ENCODE data around the gene NME8.

The NME8 gene

GRCh38 chr7:37901236-37901827, 52.9 kb downstream of the NME8 start:
- DNase-seq (ENCODE audit: low spot score) = no peak

GRCh38 chr7:37901890-37902524, 53.6 kb downstream of the NME8 start:
- peak; percentile 6 for DNase-seq (ENCODE audit: low spot score)

GRCh38 chr7:37908221-37908788, 59.9 kb downstream of the NME8 start:
- peak; percentile 27 for DNase-seq (ENCODE audit: low spot score)

- DNase-seq (ENCODE audit: low spot score) = no peak
Measured at GRCh38 chr7:37912756-37913155, 64.4 kb downstream of the NME8 start.

DNA sequence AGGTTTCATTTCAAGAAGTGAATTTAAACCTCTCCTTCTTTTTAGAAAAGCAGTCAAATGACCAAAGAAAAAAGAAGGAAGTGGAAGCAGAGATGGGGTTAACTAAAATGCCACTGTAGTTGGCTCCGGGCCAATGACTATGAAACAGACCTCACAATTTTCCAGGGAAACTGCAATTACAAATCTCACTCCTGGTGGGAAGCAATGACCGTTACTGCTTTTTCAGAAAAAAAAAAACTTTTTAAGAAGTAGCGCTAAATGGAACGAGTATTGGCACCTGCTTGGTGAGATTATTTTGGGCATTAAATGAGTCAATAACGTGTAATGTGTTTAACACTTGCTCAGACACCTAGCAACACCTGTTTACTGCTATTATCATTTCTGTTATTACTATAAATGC, 67.0 kb downstream of the NME8 start:
- no peak for DNase-seq (ENCODE audit: low spot score)

GRCh38 chr7:37916017-37916672, 67.7 kb downstream of the NME8 start:
- DNase-seq (ENCODE audit: low spot score) = no peak

DNA sequence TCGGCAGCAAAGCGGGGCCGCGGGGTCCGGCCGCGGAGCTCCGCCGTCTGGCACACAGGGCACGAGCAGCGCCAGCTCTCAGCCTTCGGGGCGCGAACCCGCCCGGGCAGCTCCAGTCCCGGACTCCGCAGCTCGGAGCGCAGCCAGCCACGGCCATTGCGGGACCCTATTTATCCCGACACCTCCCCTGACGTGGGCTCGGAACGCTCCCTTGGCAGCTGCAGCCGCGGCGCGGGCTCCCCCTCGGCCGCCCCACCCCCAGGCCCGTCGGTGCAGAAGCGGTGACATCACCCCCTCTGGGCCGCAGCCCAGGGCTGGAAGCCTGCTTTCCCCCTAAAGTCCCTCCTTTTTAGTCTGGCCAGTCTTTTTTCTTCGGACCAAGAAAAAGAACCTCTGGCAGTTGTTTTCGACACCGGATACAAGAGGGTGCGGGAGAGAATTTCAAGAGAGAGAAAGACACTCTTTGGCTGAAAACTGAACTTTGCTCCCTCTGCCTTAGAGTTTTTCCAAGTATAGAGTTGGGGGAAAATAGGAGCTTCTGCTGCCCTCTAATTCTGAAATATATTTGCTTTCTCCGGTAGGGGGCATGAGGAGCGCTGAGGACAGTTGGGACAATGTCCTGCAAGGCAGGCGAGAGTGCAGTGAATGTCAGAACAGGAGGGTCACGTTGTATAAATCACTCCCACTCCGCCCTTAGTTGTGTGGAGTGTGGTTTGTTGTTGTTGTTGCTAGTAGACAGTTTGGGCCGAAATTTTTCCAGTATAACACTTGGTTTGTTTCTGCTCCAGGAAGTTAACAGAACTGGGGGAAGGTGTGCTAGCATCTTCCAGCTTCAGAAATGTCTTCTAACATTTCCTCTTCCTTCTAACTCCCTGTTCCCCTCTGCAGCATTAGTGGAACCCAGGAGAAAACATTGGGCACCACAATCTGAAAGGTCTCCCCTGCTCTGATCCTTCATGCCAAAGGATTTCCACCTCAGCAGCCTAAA, 68.6 kb downstream of the NME8 start, which contains the start of gene SFRP4:
Gene SFRP4 (minus strand): TSS at position 145 of the 988 bp plus-strand sequence. CDS start 280 bp downstream, outside the sequence.
- peak; percentile 39 for DNase-seq (ENCODE audit: low spot score)

GRCh38 chr7:37918526-37918925, 70.1 kb downstream of the NME8 start:
- no peak for DNase-seq (ENCODE audit: low spot score)

- DNase-seq (ENCODE audit: low spot score) = peak; percentile 37
Measured at GRCh38 chr7:37920305-37920848, 72.0 kb downstream of the NME8 start, which contains the start of gene EPDR1. Gene EPDR1, plus strand, starts transcription at chr7:37920640. Its CDS starts 300 bp downstream, at chr7:37920940.

- DNase-seq (ENCODE audit: low spot score) = peak; percentile 15
Measured at GRCh38 chr7:37920849-37921805, 72.7 kb downstream of the NME8 start.

GRCh38 chr7:37921876-37922275, 73.5 kb downstream of the NME8 start:
- no peak for DNase-seq (ENCODE audit: low spot score)

GRCh38 chr7:37923996-37924395, 75.6 kb downstream of the NME8 start:
- no peak for DNase-seq (ENCODE audit: low spot score)

DNA sequence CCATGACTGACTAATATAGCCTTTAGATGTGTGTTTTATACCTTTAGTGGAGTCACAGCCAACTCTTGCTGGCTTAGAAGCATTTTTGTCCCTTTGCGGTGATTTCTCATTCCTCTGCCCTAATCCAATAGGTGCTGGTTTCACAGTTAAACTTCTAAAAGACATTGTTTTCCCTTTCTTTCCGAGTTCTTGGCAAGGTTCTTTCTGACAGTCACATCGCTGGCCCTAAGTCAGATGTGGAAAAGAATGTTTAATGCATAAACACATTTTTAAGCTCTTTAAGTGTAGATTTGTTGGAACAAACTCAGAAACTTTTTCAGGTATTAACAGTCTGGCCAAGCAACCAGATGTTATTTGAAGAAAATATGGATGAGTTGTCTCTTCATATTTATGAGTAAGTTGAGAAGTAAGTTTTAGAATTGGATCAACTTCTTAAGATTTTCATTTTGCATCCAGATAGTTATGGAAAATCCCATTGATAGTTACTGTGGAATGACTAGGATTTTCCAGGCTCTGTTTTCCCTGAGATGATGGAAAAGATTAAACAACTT, 76.2 kb downstream of the NME8 start:
- no peak for DNase-seq (ENCODE audit: low spot score)

DNA sequence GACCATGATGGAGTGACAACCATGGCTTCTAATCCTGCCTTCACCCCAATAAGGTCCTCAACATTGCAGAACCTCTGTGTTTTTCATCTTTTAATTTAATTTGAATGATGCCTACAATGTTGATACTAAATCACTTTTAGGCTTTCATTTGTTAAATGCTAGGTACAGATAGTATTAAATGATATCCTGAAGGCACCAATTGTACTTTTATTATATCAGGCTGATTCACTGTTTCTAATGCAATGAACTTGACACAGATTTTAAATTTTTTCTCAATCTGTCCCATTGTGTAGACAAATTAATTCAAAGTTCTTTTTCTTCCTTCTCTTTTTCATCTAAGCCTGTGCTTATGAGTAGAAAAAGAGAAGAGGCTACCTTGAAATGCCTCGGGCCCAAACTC, 77.2 kb downstream of the NME8 start:
- no peak for DNase-seq (ENCODE audit: low spot score)

GRCh38 chr7:37927773-37928444, 79.5 kb downstream of the NME8 start:
- DNase-seq (ENCODE audit: low spot score) = no peak

DNA sequence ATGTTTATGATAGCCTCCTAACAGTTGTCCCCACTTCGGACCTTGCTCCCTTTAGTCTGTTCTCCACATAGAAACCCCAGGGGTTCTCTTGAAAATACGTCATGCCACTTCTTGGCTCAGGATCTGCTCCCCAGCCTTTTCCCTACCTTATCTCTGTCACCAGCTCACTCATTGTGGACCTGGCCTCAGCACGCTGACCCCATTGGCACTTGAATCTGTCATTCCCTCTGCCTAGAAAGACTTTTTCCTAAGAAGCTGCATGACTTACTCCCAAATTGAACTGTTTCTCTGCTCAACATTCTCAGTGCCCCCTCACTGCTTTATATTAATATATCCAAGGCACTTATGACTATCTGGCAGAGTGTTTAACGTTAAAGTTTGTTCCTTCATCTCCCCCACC, 80.5 kb downstream of the NME8 start:
- DNase-seq (ENCODE audit: low spot score) = no peak

DNA sequence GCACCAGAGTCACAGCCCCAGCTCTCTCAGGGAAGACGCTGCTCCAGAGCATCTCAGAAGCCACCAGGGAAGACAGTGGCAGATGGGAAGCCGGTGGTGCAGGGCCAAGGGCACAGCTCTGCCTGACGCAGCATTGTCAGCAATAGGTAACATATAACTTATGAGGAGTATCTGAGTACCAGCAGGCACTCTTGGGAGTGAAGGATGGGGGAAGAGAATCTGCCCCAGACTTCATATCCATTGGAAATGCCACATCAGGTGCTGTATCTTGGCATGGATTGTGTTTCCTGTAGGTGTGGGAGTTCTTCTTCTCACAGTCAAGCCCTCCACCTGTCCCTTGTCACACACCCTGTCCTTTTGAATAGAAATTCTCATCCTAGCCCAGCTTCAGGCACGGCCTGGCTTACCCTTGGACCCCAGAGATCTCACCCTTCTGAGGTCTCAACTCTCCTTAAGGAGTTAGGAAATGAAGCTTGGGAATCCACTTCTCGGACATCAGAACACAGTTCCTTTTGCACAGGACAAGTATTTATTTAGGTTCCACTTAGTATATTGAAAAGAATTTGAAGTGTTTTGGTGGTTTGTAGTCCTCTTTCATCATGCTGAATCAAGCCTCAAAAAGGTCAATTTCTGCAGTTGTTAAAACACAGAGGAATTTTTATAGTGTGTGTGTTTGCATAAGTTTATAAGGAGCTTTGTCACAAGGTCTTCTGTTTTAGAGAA, 82.0 kb downstream of the NME8 start:
- no peak for DNase-seq (ENCODE audit: low spot score)

GRCh38 chr7:37932543-37932942, 84.1 kb downstream of the NME8 start:
- no peak for DNase-seq (ENCODE audit: low spot score)
